GM12878 (cell line): ENCODE results near the gene DCTPP1. TPM values are rescaled to one million over a fixed set of nuclear protein-coding genes. Genes with fewer than 3 reads are reported as not detected.
A peak's percentile ranks its signal among the peaks of the same experiment; 100 is the strongest.

Experiments
- BHLHE40 ChIP-seq, 2 experiments: fragments of 450-650 bp in 1 of 2; IDR thresholded peaks; 2 replicates each; pipeline ENCODE4 v1.6.1; 2011 to 2017; ENCODE audit warnings: low read depth in 2 of 2, borderline replicate concordance in 1 of 2, improper control_type of control experiment in 1 of 2, low read length in 1 of 2, mild to moderate bottlenecking in 1 of 2
- FOXK2 ChIP-seq: fragments of 450-650 bp; IDR thresholded peaks from 2 replicates; pipeline ENCODE4 v1.6.1; 2017; ENCODE audit warnings: mild to moderate bottlenecking, moderate library complexity
- GATAD2B ChIP-seq: fragments of 450-650 bp; conservative IDR thresholded peaks from 2 replicates; pipeline ENCODE4 v1.6.1; 2017; ENCODE audit warnings: low read depth, mild to moderate bottlenecking, moderate library complexity
- MTA3 ChIP-seq: IDR thresholded peaks from 2 replicates; pipeline ENCODE4 v1.6.1; 2012; ENCODE audit warnings: low read length, inconsistent platforms, borderline replicate concordance
- MYB ChIP-seq: fragments of 150-350 bp; IDR thresholded peaks from 2 replicates; pipeline ENCODE4 v1.6.1; 2014; ENCODE audit warnings: mild to moderate bottlenecking, low read depth, low read length, borderline replicate concordance
- NFIC ChIP-seq: IDR thresholded peaks from 2 replicates; pipeline ENCODE4 v1.6.1; 2012; ENCODE audit warnings: low read depth, mild to moderate bottlenecking, inconsistent platforms, low read length, moderate library complexity
- NFYA ChIP-seq: IDR thresholded peaks from 2 replicates; pipeline ENCODE4 v1.6.1; 2011; ENCODE audit warnings: low read depth, mild to moderate bottlenecking, low read length, improper control_type of control experiment, borderline replicate concordance
- NFYB ChIP-seq: IDR thresholded peaks from 2 replicates; pipeline ENCODE4 v1.6.1; 2011; ENCODE audit warnings: low read depth, mild to moderate bottlenecking, low read length, improper control_type of control experiment, moderate library complexity; ENCODE audit not compliant: insufficient read depth
- POLR2AphosphoS2 ChIP-seq: IDR thresholded peaks from 2 replicates; pipeline ENCODE4 v1.6.1; 2011; ENCODE audit warnings: low read depth, mild to moderate bottlenecking, low read length, improper control_type of control experiment, moderate library complexity
- POLR2AphosphoS5 ChIP-seq: IDR thresholded peaks from 2 replicates; pipeline ENCODE4 v1.6.1; 2011; ENCODE audit warnings: mild to moderate bottlenecking, low read length, inconsistent platforms
- RAD51 ChIP-seq: fragments of 450-650 bp; IDR thresholded peaks from 2 replicates; pipeline ENCODE4 v1.6.1; 2016; ENCODE audit warnings: moderate library complexity, mild to moderate bottlenecking, inconsistent platforms
- RUNX3 ChIP-seq: IDR thresholded peaks from 2 replicates; pipeline ENCODE4 v1.6.1; 2012; ENCODE audit warnings: low read length, inconsistent platforms
- TAF1 ChIP-seq: IDR thresholded peaks from 2 replicates; pipeline ENCODE4 v1.6.1; 2011; ENCODE audit warnings: mild to moderate bottlenecking, low read depth, low read length, borderline replicate concordance
- TCF7 ChIP-seq: IDR thresholded peaks from 2 replicates; pipeline ENCODE4 v1.6.1; 2014; ENCODE audit warnings: antibody characterized with exemption, borderline replicate concordance
- ZNF217 ChIP-seq: fragments of 450-650 bp; IDR thresholded peaks from 2 replicates; pipeline ENCODE4 v1.6.1; 2017; ENCODE audit warnings: antibody characterized with exemption, mild to moderate bottlenecking
- polyA plus RNA-seq, 11 experiments: library from polyadenylated mRNA; depleted of rRNA in 4 of 11; unstranded in 6 of 11; stranded (reverse) in 5 of 11; fragments of >200 nt; fragmentation: Nextera tagmentation in 4 of 11; fragmentation: Illumina TruSeq in 1 of 11; extraction: Ambion mirVana in 4 of 11; extraction: Trizol in 1 of 11; gene quantifications; 1 replicate in 1 of 11; 2 replicates in 10 of 11; pipeline versions ENCODE4 v1.2.1 to v1.2.3, GENCODE V29; 2011 to 2016; ENCODE audit warnings: inconsistent platforms in 2 of 11, missing spikeins in 2 of 11, low read depth in 1 of 11
- total RNA-seq, 4 experiments: library from RNA; depleted of rRNA in 3 of 4; stranded (reverse); fragments of >200 nt in 3 of 4; fragmentation: Illumina TruSeq in 1 of 4; extraction: Trizol in 1 of 4; gene quantifications; 2 replicates each; pipeline versions ENCODE4 v1.2.1 to v1.2.3, GENCODE V29; 2013 to 2021
- TF ChIP-seq, protein P1 (sequence below): IDR thresholded peaks from 2 replicates; pipeline ENCODE4 v1.6.1; 2012; ENCODE audit warnings: mild to moderate bottlenecking, low read depth, low read length
- TF ChIP-seq, protein P2 (sequence below): fragments of 450-650 bp; IDR thresholded peaks from 2 replicates; pipeline ENCODE4 v1.6.1; 2018; ENCODE audit warnings: borderline replicate concordance, mild to moderate bottlenecking; ENCODE audit not compliant: partially characterized antibody
- TF ChIP-seq, protein P3 (sequence below): fragments of 450-650 bp; IDR thresholded peaks from 2 replicates; pipeline ENCODE4 v1.6.1; 2017; ENCODE audit warnings: antibody characterized with exemption, mild to moderate bottlenecking, moderate library complexity
- TF ChIP-seq, protein P4 (sequence below): fragments of 450-650 bp; conservative IDR thresholded peaks from 2 replicates; pipeline ENCODE4 v1.6.1; 2017; ENCODE audit warnings: mild to moderate bottlenecking, moderate library complexity

DCTPP1 gene
- total and polyA plus RNA-seq, 10 of the 15 experiments (the other 5 are each of a cell fraction or from before 2014, with no cell fraction given) = 72.1 to 266 (median 157) TPM

DNA sequence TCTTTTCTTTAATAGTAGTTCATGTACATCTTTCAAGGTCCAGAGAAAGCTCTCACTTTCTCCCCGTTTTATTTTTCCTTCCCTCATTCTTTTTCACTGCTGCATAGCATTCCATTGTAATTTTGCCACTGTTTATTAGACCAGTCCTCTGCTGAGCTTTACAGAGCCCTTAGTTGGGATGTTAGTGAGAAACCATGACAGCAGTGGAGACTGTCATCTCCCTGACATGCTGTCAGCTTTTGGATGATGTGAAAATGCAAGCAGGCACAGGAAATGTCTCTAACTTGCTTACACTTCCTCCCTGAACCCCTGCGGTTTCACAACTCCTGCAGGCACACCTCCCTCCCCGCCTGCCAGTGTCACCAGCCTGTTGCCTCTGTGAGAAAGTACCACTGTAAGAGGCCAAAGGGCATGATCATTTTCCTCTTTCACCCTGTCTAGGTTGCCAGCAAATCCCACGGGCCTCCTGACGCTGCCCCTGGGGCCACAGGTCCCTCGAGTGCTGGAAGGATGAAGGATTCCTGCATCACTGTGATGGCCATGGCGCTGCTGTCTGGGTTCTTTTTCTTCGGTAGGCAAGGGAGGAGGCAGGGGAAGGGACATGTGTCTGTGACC is 42.6 kb upstream of the DCTPP1 start, which contains the start of gene ITGAL (continued):
- TF ChIP-seq, protein P1, sequence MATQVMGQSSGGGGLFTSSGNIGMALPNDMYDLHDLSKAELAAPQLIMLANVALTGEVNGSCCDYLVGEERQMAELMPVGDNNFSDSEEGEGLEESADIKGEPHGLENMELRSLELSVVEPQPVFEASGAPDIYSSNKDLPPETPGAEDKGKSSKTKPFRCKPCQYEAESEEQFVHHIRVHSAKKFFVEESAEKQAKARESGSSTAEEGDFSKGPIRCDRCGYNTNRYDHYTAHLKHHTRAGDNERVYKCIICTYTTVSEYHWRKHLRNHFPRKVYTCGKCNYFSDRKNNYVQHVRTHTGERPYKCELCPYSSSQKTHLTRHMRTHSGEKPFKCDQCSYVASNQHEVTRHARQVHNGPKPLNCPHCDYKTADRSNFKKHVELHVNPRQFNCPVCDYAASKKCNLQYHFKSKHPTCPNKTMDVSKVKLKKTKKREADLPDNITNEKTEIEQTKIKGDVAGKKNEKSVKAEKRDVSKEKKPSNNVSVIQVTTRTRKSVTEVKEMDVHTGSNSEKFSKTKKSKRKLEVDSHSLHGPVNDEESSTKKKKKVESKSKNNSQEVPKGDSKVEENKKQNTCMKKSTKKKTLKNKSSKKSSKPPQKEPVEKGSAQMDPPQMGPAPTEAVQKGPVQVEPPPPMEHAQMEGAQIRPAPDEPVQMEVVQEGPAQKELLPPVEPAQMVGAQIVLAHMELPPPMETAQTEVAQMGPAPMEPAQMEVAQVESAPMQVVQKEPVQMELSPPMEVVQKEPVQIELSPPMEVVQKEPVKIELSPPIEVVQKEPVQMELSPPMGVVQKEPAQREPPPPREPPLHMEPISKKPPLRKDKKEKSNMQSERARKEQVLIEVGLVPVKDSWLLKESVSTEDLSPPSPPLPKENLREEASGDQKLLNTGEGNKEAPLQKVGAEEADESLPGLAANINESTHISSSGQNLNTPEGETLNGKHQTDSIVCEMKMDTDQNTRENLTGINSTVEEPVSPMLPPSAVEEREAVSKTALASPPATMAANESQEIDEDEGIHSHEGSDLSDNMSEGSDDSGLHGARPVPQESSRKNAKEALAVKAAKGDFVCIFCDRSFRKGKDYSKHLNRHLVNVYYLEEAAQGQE = no peak
- TF ChIP-seq NFYB = no peak
- TF ChIP-seq MYB = peak; percentile 68; the same call in 1 of the 2 replicates
- peak; percentile 92 for TF ChIP-seq ZNF217
- TF ChIP-seq POLR2AphosphoS2 = no peak; the same call in 1 of the 2 replicates
- TF ChIP-seq, protein P2, sequence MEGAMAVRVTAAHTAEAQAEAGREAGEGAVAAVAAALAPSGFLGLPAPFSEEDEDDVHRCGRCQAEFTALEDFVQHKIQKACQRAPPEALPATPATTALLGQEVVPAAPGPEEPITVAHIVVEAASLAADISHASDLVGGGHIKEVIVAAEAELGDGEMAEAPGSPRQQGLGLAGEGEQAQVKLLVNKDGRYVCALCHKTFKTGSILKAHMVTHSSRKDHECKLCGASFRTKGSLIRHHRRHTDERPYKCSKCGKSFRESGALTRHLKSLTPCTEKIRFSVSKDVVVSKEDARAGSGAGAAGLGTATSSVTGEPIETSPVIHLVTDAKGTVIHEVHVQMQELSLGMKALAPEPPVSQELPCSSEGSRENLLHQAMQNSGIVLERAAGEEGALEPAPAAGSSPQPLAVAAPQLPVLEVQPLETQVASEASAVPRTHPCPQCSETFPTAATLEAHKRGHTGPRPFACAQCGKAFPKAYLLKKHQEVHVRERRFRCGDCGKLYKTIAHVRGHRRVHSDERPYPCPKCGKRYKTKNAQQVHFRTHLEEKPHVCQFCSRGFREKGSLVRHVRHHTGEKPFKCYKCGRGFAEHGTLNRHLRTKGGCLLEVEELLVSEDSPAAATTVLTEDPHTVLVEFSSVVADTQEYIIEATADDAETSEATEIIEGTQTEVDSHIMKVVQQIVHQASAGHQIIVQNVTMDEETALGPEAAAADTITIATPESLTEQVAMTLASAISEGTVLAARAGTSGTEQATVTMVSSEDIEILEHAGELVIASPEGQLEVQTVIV = no peak
- peak; percentile 77; the same call in 1 of the 2 replicates for TF ChIP-seq TAF1
- TF ChIP-seq RAD51 = peak; percentile 36
- TF ChIP-seq TCF7 = no peak
- TF ChIP-seq NFYA = no peak
- peak; percentile 86 for TF ChIP-seq POLR2AphosphoS5
- peak; percentile 87 for TF ChIP-seq MTA3
- peak; percentile 91 to 94 for TF ChIP-seq BHLHE40 (IDR thresholded peaks at IDR 0.05; ENCODE audit: borderline replicate concordance in 1 of 2, low read depth in 2 of 2, low read length in 1 of 2)
- peak; percentile 68 for TF ChIP-seq NFIC
- peak; percentile 99 for TF ChIP-seq RUNX3
- peak; percentile 99 for TF ChIP-seq GATAD2B
- TF ChIP-seq, protein P3, sequence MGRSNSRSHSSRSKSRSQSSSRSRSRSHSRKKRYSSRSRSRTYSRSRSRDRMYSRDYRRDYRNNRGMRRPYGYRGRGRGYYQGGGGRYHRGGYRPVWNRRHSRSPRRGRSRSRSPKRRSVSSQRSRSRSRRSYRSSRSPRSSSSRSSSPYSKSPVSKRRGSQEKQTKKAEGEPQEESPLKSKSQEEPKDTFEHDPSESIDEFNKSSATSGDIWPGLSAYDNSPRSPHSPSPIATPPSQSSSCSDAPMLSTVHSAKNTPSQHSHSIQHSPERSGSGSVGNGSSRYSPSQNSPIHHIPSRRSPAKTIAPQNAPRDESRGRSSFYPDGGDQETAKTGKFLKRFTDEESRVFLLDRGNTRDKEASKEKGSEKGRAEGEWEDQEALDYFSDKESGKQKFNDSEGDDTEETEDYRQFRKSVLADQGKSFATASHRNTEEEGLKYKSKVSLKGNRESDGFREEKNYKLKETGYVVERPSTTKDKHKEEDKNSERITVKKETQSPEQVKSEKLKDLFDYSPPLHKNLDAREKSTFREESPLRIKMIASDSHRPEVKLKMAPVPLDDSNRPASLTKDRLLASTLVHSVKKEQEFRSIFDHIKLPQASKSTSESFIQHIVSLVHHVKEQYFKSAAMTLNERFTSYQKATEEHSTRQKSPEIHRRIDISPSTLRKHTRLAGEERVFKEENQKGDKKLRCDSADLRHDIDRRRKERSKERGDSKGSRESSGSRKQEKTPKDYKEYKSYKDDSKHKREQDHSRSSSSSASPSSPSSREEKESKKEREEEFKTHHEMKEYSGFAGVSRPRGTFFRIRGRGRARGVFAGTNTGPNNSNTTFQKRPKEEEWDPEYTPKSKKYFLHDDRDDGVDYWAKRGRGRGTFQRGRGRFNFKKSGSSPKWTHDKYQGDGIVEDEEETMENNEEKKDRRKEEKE = no peak
- TF ChIP-seq, protein P4, sequence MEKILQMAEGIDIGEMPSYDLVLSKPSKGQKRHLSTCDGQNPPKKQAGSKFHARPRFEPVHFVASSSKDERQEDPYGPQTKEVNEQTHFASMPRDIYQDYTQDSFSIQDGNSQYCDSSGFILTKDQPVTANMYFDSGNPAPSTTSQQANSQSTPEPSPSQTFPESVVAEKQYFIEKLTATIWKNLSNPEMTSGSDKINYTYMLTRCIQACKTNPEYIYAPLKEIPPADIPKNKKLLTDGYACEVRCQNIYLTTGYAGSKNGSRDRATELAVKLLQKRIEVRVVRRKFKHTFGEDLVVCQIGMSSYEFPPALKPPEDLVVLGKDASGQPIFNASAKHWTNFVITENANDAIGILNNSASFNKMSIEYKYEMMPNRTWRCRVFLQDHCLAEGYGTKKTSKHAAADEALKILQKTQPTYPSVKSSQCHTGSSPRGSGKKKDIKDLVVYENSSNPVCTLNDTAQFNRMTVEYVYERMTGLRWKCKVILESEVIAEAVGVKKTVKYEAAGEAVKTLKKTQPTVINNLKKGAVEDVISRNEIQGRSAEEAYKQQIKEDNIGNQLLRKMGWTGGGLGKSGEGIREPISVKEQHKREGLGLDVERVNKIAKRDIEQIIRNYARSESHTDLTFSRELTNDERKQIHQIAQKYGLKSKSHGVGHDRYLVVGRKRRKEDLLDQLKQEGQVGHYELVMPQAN = peak; percentile 43; the same call in 1 of the 2 replicates
- TF ChIP-seq FOXK2 = no peak; the same call in 1 of the 2 replicates
